ENCODE results near the gene EPHB3.

The EPHB3 gene

DNA sequence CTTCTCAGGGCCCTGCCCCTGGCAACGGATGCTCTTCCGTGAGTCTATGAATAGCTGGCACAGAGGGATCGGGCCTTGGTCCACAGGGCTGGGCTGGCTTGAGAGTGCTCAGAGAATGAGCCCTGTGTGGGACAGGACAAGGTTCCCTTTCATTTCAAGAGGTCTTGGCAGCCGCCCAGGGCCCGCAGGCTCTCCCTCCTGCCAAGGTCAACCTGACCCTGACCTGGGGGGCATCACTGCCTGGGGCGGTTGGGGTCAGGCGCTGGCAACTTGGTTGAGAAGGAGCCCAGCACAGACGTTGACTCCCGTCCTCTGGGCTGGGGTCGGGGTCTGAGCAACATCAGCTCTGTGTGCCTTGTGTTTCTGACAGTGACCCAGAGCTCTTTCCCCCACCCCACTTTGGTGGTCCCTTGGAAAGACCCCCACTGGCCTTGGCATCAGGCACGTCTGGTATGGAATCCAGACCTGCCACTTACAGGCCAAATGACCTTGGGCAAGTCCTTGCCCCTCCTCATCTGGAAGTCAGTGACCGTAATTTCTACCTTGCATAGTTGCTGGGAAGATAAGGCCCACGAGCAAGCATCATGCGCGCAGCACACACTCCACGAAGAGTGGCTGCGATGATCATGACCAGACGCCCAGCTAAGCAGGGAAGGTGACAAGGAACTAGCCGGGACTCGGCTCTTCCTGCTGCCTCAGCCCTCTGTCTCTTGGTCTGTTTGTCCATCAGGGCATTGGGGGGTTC lies 36.4 kb downstream of the EPHB3 start:
- no peak for TF ChIP-seq ZFX (IDR thresholded peaks at IDR 0.05; ENCODE audit: borderline replicate concordance)
- TF ChIP-seq, protein P1, sequence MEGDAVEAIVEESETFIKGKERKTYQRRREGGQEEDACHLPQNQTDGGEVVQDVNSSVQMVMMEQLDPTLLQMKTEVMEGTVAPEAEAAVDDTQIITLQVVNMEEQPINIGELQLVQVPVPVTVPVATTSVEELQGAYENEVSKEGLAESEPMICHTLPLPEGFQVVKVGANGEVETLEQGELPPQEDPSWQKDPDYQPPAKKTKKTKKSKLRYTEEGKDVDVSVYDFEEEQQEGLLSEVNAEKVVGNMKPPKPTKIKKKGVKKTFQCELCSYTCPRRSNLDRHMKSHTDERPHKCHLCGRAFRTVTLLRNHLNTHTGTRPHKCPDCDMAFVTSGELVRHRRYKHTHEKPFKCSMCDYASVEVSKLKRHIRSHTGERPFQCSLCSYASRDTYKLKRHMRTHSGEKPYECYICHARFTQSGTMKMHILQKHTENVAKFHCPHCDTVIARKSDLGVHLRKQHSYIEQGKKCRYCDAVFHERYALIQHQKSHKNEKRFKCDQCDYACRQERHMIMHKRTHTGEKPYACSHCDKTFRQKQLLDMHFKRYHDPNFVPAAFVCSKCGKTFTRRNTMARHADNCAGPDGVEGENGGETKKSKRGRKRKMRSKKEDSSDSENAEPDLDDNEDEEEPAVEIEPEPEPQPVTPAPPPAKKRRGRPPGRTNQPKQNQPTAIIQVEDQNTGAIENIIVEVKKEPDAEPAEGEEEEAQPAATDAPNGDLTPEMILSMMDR (IDR thresholded peaks at IDR 0.05): no peak
- H3K27ac ChIP-seq: no peak overlapping the region

DNA sequence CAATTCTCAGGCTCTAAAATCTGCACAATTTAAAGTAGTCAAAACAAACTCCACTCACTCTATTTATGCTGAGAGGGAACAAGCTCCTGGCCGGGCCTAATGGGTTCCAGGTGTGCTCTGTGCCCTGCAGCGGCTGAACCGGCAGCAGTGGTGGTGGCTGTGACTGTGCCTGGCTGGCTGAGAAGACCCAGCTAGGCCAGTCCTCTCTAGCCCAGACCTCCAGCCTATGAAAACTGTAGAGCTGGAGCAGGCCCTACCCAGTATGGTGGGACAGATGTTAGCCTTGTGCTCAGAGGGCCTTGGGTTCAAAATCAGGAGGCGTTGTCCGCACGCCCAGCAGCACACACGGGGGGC lies 37.0 kb downstream of the EPHB3 start:
- TF ChIP-seq ZFX (IDR thresholded peaks at IDR 0.05; ENCODE audit: borderline replicate concordance): no peak
- TF ChIP-seq, protein P1 (IDR thresholded peaks at IDR 0.05): no peak
- H3K27ac ChIP-seq: no peak overlapping the region

DNA sequence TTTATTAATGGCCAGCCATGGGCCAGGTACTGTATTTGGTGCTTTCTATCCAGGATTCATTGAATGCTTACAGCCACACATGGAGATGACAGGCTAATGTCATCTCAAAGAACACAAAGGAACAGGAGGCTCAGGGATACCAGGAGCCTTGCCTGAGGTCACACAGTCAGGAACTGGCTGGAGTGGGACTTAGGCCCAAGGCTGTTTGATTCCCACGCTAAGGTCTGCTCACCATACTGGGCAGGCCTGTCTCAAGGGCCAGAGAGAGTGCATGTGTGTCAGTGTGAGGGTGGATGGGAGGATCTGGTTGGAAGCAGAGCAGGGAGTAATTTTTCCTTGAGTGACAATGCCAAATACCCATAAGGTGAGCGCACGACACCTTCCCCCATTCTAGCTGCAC lies 37.6 kb downstream of the EPHB3 start:
- TF ChIP-seq, protein P1 (IDR thresholded peaks at IDR 0.05): no peak
- TF ChIP-seq ZFX (IDR thresholded peaks at IDR 0.05; ENCODE audit: borderline replicate concordance): no peak

DNA sequence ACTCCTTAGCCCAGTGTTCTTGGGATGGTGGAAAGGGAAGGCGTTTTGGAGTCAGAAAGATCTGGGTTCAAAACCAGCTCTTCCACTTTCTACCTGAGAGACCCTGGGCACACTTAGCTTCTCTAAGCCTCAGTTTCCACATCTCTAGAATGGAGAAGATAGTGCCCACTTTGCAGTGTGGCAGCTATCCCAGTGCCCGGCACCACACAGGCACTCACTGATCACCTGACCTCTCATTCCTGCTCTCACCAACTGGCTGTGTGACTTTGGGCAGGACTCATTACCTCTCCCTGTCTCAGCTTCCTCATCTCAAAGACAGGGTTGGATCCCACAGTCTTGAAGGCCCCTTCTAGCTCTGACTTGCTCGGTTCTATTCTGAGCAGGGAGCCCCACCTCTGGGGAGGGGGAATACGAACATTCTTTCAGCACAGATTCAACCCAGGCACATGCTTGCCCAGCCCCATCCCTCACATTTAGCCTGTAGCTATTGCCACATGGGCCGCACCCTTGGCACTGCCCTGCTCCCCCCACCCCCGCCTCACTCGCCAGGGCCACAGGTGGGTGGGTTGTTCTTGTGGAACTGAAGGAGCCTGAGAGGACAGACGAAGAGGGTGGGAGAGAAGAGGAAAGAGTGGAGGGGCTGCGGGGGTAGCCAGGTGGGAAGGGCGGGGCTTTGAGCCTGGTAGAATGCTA lies 39.2 kb downstream of the EPHB3 start:
- TF ChIP-seq, protein P1 (IDR thresholded peaks at IDR 0.05): no peak
- TF ChIP-seq ZFX (IDR thresholded peaks at IDR 0.05; ENCODE audit: borderline replicate concordance): no peak
- no peak overlapping the region for H3K27ac ChIP-seq

More for the DNA sequence above, 37.6 kb downstream of the EPHB3 start:
- H3K27ac ChIP-seq: no peak overlapping the region

DNA sequence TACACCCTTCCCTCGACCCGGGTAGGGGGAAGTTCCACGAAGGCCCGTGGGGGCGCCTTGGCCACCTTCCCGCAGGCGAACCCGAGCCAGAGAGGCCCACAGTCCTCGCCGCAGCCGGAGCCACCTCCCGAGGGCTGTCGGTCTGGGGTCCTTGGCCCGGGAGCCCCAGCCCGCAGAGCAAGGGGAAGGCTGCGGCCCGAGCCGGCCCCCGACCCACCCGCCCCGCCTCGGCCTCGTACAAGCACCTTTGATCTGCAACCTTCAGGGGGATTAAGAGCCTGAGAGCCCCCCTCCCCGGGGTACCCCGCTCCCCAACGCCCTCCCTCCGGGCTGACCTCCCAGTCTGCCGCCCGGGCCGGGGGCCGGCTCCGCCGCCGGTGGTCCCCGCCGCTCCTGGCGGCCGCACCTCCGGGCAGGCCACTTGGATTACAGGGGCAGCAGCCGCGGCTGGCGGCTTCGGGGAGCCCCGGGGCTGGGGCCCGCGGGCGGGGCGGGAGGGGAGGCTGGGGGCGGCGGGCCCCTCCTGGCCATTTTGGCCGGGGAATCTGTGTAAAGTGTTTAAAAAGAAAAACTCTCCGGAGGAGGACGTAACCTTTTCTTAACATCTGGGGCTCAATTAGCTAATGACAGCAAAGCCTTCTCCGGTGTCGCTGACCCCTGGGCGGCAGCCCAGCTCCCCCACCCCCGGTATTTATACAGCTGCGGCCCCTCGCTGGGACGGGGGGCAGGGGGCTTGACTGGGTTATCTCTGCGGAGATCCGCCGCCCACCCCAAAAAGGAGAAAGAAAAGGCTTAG lies 40.2 kb downstream of the EPHB3 start:
- no peak overlapping the region for H3K27ac ChIP-seq
- TF ChIP-seq ZFX (IDR thresholded peaks at IDR 0.05; ENCODE audit: borderline replicate concordance): no peak
- TF ChIP-seq, protein P1 (IDR thresholded peaks at IDR 0.05): no peak

DNA sequence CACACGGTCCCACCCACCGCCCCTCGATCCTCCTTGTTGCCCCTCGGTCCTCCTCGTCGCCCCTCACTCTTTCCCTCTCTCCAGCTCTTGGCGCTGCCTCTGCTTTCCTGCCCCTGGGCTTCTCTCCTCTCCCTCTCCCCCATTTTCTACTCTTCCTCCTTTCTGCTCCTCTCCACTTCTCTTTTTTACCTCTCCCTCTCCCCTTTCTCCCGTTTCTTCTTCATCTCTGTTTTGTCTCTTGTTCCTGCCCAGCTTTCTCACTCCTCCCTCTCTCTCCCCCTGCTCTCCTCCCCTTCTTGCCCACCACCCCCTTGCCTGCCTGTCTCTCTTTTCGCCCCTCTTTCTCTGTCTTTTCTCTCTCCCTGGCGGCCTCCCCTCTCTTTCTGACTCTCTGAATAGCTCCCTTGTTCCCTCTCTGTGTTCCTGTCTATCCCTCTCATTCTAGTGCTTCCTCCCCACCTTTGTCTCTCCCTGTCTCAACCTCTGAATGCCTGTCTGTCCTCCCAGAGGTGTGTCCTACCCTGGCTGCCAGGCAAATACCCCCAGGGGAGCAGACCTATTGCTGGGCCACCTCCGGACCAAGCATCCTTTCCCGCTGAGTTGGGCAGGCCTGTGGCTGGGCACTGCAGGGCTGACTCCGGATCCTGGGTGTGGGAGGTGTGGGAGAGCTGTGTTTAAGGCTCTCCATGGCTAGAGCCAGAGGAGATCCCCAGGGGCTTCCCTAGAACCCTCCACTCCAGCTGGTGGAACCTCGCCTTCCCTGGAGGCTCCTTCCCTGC lies 41.0 kb downstream of the EPHB3 start:
- H3K27ac ChIP-seq: no peak overlapping the region
- TF ChIP-seq, protein P1 (IDR thresholded peaks at IDR 0.05): no peak
- no peak for TF ChIP-seq ZFX (IDR thresholded peaks at IDR 0.05; ENCODE audit: borderline replicate concordance)

Data from 22Rv1 (cell line).